Vagina (tissue), 2 donors: Measurements from ENCODE around the gene SPEM2.

ENCODE experiments used
- CTCF ChIP-seq, 3 experiments: fragments of 450-650 bp in 2 of 3; fragments of 200-600 bp in 1 of 3; sonication (generic) in 1 of 3; IDR thresholded peaks; one replicate each; pipeline ENCODE4 v1.5.1; 2017 to 2019; ENCODE audit warnings: antibody characterized with exemption in 3 of 3, mild to moderate bottlenecking in 2 of 3, moderate library complexity in 2 of 3
- POLR2A ChIP-seq, 2 donors: fragments of 450-650 bp; IDR thresholded peaks; one replicate each; pipeline ENCODE4 v1.6.1; 2017; ENCODE audit warnings: antibody characterized with exemption in 2 of 2, mild to moderate bottlenecking in 2 of 2, moderate library complexity in 2 of 2
- POLR2AphosphoS5 ChIP-seq, 2 donors: sonication (generic); formaldehyde crosslinking; IDR thresholded peaks; one replicate each; pipeline ENCODE4 v1.9.0; 2017; ENCODE audit warnings: antibody characterized with exemption in 2 of 2, mild to moderate bottlenecking in 2 of 2, low read depth in 1 of 2; ENCODE audit not compliant: insufficient read depth in 1 of 2

- no peak for TF ChIP-seq CTCF (IDR thresholded peaks at IDR 0.05)
- no peak for TF ChIP-seq POLR2AphosphoS5 (IDR thresholded peaks at IDR 0.05; ENCODE audit: insufficient read depth in 1 of 2, low read depth in 1 of 2)
- no peak for TF ChIP-seq POLR2A (IDR thresholded peaks at IDR 0.05)
These were observed 14.2 kb downstream of the SPEM2 start, which contains the start of gene FGF11 for GRCh38 chr17:7439462-7440112.
